Upper lobe of left lung (tissue), 6 donors: ENCODE measurements around the gene CNTNAP2. TPM values are rescaled to one million over a fixed set of nuclear protein-coding genes. Genes with fewer than 3 reads are reported as not detected.

ENCODE experiments used
- ATAC-seq, 2 donors: fragments of 200-7000 bp; cut with Tn5 transposase; one replicate each; pipeline ENCODE4 v1.9.1; 2022; ENCODE audit warnings: mild to moderate bottlenecking in 2 of 2, moderate library complexity in 2 of 2; ENCODE audit not compliant: low FRiP score in 2 of 2
- DNase-seq, 2 donors: peaks; one replicate each; pipeline ENCODE4 v3.0.0-alpha.2; 2019 to 2020
- H3K27ac ChIP-seq, 4 donors: fragments of 200-600 bp; sonication (generic); one replicate each; pipeline ENCODE4 v1.5.1; 2016 to 2019
- H3K27me3 ChIP-seq, 4 donors: fragments of 200-600 bp; sonication (generic); one replicate each; pipeline ENCODE4 v1.5.1; 2017 to 2019
- H3K36me3 ChIP-seq, 4 donors: fragments of 200-600 bp; sonication (generic); one replicate each; pipeline ENCODE4 v1.5.1; 2016 to 2019
- H3K4me1 ChIP-seq, 4 donors: fragments of 200-600 bp; sonication (generic); one replicate each; pipeline ENCODE4 v1.5.1; 2018 to 2019
- H3K4me3 ChIP-seq, 4 donors: fragments of 200-600 bp; sonication (generic); one replicate each; pipeline ENCODE4 v1.5.1; 2017 to 2019; ENCODE audit warnings: mild to moderate bottlenecking in 2 of 4, moderate library complexity in 1 of 4
- H3K9me3 ChIP-seq, 4 donors: fragments of 200-600 bp; sonication (generic); one replicate each; pipeline ENCODE4 v1.5.1; 2018 to 2019
- EP300 ChIP-seq, 4 donors: sonication (generic); formaldehyde crosslinking; IDR thresholded peaks; one replicate each; pipeline ENCODE4 v1.5.1; 2017; ENCODE audit warnings: antibody characterized with exemption in 4 of 4, control low read depth in 2 of 4
- POLR2A ChIP-seq, 4 donors: fragments of 450-650 bp; IDR thresholded peaks; one replicate each; pipeline ENCODE4 v1.5.1; 2016 to 2017; ENCODE audit warnings: antibody characterized with exemption in 4 of 4, mild to moderate bottlenecking in 2 of 4
- POLR2AphosphoS5 ChIP-seq, 2 donors: sonication (generic); formaldehyde crosslinking; IDR thresholded peaks; one replicate each; pipeline ENCODE4 v1.5.1; 2017; ENCODE audit warnings: antibody characterized with exemption in 2 of 2
- WGBS, 2 donors: methylation state at CpG; one replicate each; pipeline ENCODE4 v1.1.5; 2017 to 2018; 5-methylcytosine and 5-hydroxymethylcytosine counted together
- total RNA-seq, 6 donors: library from RNA; depleted of rRNA in 4 of 6; stranded (reverse); fragments of >200 nt in 4 of 6; gene quantifications; one replicate each; pipeline versions ENCODE4 v1.1.0 to v1.2.1, GENCODE V29; 2016 to 2021
- TF ChIP-seq, protein P1 (sequence below), 6 experiments: fragments of 450-650 bp in 4 of 6; fragments of 200-600 bp in 2 of 6; sonication (generic) in 2 of 6; IDR thresholded peaks; one replicate each; pipeline ENCODE4 v1.5.1; 2016 to 2019; ENCODE audit warnings: antibody characterized with exemption in 6 of 6
- donor health status: DM: no; HTN: no; CAD: no; lungs with moderate emphysema.
- donor health status: DM: no; HTN: yes; CAD: no; lungs with severe emphysema.

The CNTNAP2 gene
- total RNA-seq, 6 donors from 2014 or later, result 0.06 to 1.0 (median 0.37) TPM

DNA sequence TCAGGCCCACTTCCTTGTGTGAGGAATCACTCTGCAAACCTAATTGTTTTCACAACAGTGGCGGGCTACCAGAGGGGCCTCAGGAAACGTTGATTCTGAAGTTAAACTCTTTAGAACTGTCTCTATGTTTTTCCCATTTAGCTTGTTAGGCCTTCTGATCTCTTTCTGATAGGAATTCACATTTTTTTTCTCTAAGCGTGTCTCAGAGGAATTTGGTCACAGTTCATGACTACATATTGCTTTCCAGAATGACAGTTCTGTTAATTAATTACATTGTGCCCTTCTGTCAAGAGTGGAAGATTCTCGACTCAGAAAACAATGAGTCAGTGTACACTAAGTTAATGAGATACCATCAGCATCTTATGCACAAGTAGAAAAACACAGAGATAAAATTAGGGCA, 2004.8 kb downstream of the CNTNAP2 start:
- DNase-seq (no peak), ATAC-seq (no peak)
- 56 to 67% methylated on average over 4 of the region's 4 CpGs for WGBS, 2 donors
- Histone ChIP-seq H3K27me3 (no peaks in the 10 kb centered on the region), H3K36me3 (no peaks in the 10 kb centered on the region), H3K4me3 (no peak overlapping the region), H3K4me1 (no peaks in the 10 kb centered on the region), H3K27ac (no peak overlapping the region), H3K9me3 (no peaks in the 10 kb centered on the region)
- no peak for TF ChIP-seq EP300 (IDR thresholded peaks at IDR 0.05)
- TF ChIP-seq POLR2A (IDR thresholded peaks at IDR 0.05), result no peak
- TF ChIP-seq, protein P1, sequence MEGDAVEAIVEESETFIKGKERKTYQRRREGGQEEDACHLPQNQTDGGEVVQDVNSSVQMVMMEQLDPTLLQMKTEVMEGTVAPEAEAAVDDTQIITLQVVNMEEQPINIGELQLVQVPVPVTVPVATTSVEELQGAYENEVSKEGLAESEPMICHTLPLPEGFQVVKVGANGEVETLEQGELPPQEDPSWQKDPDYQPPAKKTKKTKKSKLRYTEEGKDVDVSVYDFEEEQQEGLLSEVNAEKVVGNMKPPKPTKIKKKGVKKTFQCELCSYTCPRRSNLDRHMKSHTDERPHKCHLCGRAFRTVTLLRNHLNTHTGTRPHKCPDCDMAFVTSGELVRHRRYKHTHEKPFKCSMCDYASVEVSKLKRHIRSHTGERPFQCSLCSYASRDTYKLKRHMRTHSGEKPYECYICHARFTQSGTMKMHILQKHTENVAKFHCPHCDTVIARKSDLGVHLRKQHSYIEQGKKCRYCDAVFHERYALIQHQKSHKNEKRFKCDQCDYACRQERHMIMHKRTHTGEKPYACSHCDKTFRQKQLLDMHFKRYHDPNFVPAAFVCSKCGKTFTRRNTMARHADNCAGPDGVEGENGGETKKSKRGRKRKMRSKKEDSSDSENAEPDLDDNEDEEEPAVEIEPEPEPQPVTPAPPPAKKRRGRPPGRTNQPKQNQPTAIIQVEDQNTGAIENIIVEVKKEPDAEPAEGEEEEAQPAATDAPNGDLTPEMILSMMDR (IDR thresholded peaks at IDR 0.05), result no peak
- TF ChIP-seq POLR2AphosphoS5 (IDR thresholded peaks at IDR 0.05), result no peak

DNA sequence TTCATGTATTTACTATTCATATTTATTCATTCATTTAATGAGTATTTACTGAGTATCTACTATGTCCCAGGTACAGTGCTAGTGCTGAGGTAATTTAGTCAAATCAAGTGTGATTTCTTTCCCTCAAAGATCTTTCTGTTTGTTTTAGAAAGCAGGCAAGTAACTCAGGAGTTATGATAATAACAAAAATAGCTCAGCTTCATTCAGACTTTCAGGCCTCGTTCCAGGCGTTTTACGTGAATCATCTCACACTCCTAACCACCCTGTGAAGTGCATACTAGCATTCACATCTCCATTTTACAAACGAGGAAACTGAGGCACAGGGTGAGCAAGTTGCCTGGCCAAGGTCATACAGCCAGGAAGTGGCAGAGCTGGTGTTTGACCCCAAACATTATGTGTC, 2005.2 kb downstream of the CNTNAP2 start:
- Histone ChIP-seq H3K27ac (no peak overlapping the region), H3K27me3 (no peaks in the 10 kb centered on the region), H3K4me1 (no peaks in the 10 kb centered on the region), H3K36me3 (no peaks in the 10 kb centered on the region), H3K4me3 (no peak overlapping the region), H3K9me3 (no peaks in the 10 kb centered on the region)
- WGBS, 2 donors, result 69 to 70% methylated on average over 4 of the region's 4 CpGs
- TF ChIP-seq POLR2AphosphoS5 (IDR thresholded peaks at IDR 0.05) (no peak), EP300 (IDR thresholded peaks at IDR 0.05) (no peak), POLR2A (IDR thresholded peaks at IDR 0.05) (no peak)
- TF ChIP-seq, protein P1 (IDR thresholded peaks at IDR 0.05), result no peak
- DNase-seq (no peak), ATAC-seq (no peak)

DNA sequence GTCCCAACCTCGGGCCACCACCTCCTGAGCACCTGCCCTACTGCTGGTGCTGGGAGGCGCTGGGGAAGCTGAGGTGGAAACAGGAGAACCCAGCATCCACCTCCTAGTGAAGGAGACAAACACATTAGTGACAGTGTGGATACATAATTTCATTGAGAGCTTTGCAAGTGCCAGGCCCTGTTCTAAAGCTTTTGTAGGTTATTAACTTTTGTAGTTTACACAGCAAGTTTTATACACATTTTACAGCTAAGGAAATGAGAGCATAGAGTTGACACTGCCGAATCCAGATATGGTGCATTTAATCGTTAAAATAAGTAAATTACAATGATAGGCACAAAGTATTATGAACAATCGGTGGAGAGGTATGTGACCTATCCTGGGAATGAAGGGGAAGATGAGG, 2007.9 kb downstream of the CNTNAP2 start:
- ATAC-seq (no peak), DNase-seq (no peak)
- WGBS, 2 donors, result 77 to 78% methylated on average over 5 of the region's 5 CpGs
- Histone ChIP-seq H3K27ac (no peak overlapping the region), H3K4me1 (no peaks in the 10 kb centered on the region), H3K4me3 (no peak overlapping the region), H3K27me3 (no peaks in the 10 kb centered on the region), H3K36me3 (no peaks in the 10 kb centered on the region), H3K9me3 (no peaks in the 10 kb centered on the region)
- TF ChIP-seq EP300 (IDR thresholded peaks at IDR 0.05), result no peak
- TF ChIP-seq POLR2AphosphoS5 (IDR thresholded peaks at IDR 0.05), result no peak
- TF ChIP-seq, protein P1 (IDR thresholded peaks at IDR 0.05), result no peak
- no peak for TF ChIP-seq POLR2A (IDR thresholded peaks at IDR 0.05)

DNA sequence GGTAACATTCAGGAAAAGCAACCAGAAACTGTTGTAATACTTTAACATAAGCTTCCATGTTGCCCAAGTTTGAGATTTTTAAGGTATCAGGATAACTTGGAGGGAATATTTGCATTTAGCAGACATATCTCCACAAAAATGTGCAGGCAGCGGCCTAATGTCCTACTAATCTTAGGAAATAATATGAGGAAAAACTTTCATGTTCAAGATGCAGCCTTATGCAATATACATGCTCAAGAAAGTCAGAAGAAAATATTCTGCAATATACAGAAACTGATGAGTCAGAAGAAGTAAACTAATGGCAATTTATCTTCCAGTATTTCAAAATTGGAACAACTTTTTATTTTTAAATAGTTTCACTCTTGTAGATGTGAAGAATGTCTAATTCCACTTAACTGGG, 2010.8 kb downstream of the CNTNAP2 start:
- no peaks in the 10 kb centered on the region for H3K27me3 ChIP-seq
- TF ChIP-seq EP300 (IDR thresholded peaks at IDR 0.05) (no peak), POLR2A (IDR thresholded peaks at IDR 0.05) (no peak), POLR2AphosphoS5 (IDR thresholded peaks at IDR 0.05) (no peak)
- TF ChIP-seq, protein P1 (IDR thresholded peaks at IDR 0.05), result no peak
- no peak for DNase-seq
- H3K27ac ChIP-seq, result no peak overlapping the region
- 94% methylated on average over 1 of the region's 1 CpG for WGBS, 2 donors
- no peak overlapping the region for H3K4me3 ChIP-seq
- no peaks in the 10 kb centered on the region for H3K36me3 ChIP-seq
- no peak for ATAC-seq
- no peaks in the 10 kb centered on the region for H3K4me1 ChIP-seq
- H3K9me3 ChIP-seq, result no peaks in the 10 kb centered on the region

DNA sequence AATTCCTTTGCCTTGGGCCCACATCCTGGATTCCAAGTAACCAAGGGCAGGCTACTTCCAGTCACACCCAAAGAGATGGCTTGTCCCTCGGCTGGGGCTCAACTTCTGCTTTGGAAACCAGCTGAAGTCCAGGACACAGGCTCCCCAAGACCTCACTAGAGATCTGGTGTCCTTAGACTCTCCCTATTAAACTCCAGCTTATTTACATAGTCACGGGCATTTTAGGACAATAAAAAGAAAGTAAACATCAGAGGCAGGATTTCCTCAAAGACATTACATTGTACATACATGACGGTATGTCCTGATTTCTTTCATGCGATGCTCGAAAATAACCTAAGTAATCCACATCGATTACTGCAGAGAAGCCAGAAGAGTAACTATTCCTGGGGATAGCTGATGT, 2012.4 kb downstream of the CNTNAP2 start:
- TF ChIP-seq EP300 (IDR thresholded peaks at IDR 0.05), result no peak
- TF ChIP-seq POLR2AphosphoS5 (IDR thresholded peaks at IDR 0.05), result no peak
- TF ChIP-seq, protein P1 (IDR thresholded peaks at IDR 0.05), result no peak
- no peak for TF ChIP-seq POLR2A (IDR thresholded peaks at IDR 0.05)
- ATAC-seq (no peak), DNase-seq (no peak)
- no peaks in the 10 kb centered on the region for H3K27me3 ChIP-seq
- no peaks in the 10 kb centered on the region for H3K9me3 ChIP-seq
- no peak overlapping the region for H3K27ac ChIP-seq
- no peaks in the 10 kb centered on the region for H3K36me3 ChIP-seq
- no peak overlapping the region for H3K4me3 ChIP-seq
- WGBS, 2 donors, result 70 to 85% methylated on average over 6 of the region's 6 CpGs
- H3K4me1 ChIP-seq, result no peaks in the 10 kb centered on the region
